DMS79 (cell line): ENCODE measurements around the gene RAE1.

ENCODE experiments used
- DNase-seq: peaks from one replicate; lab custom pipeline; 2025; lab: John Stamatoyannopoulos, UW

RAE1 gene, protein sequence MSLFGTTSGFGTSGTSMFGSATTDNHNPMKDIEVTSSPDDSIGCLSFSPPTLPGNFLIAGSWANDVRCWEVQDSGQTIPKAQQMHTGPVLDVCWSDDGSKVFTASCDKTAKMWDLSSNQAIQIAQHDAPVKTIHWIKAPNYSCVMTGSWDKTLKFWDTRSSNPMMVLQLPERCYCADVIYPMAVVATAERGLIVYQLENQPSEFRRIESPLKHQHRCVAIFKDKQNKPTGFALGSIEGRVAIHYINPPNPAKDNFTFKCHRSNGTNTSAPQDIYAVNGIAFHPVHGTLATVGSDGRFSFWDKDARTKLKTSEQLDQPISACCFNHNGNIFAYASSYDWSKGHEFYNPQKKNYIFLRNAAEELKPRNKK

DNA sequence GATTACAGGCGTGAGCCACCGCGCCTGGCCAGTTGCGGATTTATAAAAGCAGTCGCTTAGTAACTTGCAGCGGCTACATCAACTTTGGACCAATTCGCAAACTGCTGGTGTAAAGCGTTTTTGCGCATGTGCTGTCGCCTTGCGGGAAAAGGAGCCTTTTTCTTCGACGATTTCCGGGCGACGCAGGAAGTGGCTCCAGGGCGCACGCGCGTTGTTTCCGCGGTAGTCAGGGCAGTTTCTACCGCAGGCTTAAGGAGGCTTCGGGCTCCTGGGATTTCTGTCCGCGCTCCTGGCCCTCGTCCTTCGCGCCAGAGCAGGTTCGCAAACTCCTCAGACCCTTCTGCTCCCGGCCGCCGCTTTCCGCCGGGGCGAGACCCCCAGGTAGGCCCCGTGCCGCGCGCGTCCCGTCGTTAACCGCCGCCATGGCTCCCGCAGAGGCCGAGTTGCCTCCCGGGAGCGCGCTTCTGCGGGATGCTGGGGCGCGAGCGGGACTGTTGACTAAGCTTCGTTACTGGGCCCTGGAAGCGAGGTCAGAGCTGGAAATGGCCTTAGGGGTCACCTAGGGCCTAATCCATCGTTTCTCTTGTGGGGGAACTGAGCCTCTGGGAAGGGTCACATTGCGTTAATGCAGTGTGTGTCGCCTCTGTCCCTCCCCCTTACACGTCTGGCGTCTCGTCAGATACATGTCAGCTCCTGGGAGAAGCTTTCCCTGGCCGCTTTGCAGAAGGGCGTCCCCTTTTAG lies at the start of gene RAE1:
TSS of gene RAE1 (plus strand) at position 214 of the 742 bp plus-strand sequence. CDS start 2,784 bp downstream, outside the sequence.
- peak; percentile 84 for DNase-seq

DNA sequence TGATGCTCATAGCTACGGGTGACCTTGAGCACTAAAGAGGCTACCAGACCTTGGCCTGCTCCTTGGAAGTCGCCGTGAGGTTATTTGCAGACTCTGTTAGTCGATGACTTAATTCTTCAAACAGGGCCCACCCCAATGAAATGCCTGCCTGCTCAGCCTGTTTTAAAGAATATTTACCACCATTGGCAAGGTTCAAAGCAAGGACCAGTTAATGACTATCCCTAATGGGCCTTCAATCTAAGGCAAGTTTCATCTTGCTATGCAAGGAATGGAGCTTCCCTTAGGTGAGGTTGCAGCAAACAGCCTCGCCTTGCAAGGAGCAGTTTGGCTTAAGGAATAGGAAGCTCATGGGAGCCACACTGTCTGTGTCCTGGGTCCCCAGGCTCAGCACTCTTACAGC lies 44.3 kb upstream of the RAE1 start:
- DNase-seq, result no peak

DNA sequence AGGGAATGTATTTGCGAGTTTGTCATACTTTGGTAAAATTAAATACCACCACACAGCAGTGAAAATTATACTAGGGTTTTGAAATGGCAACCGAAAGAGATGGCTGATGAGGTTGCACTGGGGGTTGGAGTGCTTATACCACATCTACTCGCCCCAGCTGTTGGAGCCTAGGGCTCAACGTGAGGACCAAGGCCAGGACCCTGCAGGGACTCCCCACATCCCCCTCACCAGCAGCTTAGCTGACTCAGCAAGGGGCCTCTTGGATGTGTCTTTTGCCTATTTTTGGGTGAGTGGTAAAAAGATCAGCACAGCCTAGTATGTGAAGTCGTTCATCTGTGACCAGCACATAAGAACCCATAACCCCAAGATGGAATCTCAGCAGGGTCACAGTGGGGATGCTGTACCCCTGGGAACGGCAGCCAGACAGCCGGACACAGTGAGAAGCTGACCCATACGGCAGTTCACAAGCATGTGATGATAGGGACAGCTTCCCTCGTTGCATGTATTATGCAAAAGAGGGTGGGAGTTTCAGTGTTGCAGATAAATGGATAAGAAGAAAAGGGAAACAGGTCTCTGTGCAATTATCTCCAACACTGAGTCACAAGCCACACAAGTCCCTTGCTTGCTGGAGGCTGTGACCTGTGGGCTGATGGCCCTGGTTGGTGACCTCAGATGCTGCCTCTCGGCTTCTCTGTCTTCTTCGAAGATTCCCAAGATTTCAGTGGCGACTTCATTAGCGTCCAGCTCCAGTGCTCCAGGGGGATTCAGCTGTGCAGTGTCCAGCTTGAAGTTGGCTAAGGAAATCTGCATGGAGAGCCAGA lies 42.4 kb upstream of the RAE1 start:
- DNase-seq, result no peak

DNA sequence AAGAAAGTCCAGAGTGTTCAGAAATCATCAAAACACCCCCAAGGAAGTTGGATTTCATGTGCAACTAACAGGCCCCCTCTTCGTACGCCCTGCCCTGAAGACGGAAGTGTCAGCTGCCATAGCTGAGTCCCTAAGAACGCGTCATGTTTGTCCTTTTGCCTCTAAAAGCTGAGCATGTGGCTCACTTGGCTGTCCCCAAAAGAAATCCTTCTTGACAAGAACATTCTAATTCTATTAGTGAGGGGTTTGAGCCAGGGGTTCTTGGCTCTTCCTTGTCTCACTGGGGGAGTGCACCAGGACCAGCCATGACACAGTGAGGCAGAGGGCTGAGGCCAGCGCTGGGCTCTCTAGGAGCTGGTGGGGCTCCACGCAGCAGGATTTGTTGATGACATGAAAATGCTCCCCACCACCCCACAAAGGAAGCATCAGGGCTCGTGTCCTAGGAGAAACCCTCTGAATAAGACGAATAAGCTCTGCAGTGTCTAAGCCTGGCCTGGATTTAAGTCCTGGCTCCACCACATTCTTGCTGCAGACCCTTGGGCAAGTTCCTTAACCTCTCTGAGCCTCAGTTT lies 41.4 kb upstream of the RAE1 start:
- DNase-seq, result no peak

DNA sequence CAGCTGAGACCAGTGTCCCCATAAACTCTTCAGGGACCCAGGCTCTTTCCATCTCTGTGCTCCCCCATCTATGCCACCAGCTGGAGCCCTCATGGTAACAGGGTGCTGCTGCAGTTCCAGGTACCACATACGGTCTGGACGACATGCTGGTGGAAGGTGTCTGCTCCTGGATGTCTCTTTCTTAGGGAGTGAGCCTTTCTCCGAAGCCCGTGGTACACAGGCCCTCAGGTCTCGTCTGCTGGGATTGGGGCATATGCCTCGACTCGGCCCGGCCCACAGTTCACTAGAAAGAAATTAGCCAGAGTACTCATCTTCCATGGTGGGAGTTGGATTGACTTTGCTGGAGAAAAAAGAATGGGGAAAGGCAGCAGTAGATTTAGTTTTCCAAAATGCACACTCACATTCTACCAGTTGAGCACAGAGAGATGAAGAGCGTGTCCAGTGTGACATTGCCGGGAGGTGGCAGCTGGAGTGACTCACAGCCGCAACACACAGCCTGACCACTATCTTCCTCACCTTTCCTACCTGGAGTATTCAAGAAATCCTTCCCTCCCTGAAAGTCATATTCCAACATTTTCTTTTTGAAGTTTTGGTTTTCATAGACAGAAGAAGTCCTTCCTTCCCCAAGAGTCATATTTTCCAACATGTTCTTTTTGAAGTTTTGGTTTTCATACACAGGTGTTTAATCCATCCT lies 40.1 kb upstream of the RAE1 start:
- no peak for DNase-seq

DNA sequence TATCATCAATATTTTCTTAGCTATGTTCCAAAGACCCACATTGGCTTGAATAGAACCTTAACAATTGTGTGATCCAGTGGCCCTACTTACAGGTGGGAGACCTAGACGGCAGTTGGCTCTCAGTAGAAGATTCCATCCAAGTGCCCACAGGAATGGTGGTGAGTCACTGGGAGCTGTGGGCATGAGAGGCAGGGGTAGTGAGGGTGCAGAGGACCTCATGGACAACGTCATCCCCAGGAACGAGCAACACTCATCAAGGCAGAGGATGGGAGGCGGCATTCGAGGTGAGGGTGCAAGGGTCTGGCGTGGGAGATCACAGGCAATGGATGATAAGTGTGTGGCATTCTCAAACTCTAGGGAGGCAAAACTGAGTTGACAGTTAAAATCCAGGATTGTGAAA lies 38.9 kb upstream of the RAE1 start:
- DNase-seq, result no peak

DNA sequence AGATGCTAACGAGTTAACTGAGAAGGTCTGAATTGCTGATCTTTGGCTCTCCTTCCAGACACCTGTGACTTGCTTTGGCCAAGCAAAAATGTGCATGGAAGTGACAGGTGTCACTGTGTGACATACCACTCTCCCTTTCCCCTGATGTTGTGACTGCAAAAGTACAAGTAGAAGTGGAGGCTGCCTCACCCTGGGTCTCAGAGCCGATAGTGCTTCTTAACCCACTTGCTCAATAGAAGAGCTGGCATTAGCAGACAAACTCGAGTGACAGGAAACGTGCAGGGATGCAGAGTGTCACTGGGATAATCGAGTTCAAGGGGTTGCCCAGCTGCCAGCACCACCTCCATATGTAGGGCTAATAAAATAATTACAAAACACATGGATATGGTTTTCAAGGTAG lies 37.8 kb upstream of the RAE1 start:
- no peak for DNase-seq

DNA sequence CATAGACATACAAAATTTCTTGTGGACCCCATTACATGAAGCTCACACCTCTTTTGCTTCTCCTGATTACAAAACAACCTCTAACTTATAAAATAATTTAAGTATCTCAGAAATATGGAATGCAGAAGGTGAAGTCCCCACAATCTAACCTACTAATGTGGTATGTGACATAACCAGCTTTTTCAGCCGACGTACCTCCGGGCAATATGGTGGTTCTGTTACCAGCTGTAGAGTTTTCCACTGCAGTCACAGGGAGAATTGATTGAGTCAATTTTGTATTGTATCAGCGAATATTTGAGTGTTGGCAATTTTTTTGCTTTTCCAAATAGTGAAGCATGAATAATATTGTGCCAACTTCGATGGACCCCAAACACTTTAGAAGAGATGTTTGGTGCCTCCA lies 37.1 kb upstream of the RAE1 start:
- DNase-seq, result no peak

DNA sequence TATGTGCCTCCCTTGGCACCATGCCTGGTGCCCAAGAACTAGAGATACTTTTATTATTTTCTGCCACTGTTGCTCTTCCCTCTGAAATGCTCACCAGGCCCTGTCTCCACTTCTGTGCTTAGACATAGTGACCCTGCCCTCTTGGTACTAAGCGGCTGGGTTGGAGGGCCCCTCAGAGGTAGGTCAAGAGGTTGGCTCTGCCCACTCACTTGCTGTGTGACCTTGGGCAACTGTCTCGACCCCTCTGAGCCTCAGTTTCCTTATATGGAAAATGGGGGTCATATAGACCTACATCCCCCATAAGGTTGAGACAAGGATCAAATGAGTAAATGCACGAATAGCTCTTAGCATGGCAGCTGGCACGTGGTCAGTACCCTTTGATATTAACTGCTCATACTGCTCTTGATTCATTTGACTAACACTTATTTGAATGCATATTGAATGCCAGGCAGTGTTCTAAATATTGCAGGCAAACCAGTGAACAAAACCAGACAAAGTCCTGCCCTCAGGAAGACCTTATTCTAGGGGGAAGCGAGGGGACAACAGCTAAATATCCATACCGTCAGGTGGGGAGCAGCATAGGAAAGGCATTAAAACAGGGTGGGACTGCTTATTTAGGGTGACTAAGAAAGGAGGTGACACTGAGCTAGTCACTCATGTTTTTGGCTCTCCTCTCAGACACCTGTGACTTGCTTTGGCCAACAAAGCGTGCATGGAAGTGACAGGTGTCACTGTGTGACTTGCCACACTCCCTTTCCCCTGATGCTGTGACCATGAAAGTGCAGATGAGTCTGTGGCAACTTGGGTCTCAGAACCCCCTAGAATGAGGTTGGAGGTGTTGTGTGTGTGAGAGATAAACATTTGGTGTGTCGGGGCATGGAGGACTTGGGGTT lies 35.7 kb upstream of the RAE1 start:
- no peak for DNase-seq

DNA sequence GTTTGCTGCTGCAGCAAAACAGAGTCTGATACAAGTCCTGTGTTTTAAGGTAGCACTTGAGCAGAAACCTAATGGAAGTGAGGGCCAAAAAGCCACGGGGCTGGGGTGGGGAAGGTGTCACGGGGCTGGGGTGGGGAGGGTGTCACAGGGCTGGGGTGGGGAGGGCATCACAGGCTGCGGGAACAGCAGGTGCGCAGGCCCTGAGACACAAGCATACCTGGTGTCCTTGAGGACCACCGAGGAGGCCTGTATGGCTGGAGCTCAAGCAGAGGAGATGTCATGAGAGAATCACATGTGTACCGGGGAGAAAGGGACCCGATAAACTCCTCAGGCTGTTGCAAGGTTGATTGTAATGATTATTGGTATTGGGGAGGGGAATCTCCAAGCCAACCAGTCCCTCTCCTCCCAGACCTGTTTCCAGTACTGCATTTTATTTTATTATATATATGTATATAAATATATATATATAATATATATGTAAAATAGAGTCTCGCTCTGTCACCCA lies 35.0 kb upstream of the RAE1 start:
- no peak for DNase-seq

DNA sequence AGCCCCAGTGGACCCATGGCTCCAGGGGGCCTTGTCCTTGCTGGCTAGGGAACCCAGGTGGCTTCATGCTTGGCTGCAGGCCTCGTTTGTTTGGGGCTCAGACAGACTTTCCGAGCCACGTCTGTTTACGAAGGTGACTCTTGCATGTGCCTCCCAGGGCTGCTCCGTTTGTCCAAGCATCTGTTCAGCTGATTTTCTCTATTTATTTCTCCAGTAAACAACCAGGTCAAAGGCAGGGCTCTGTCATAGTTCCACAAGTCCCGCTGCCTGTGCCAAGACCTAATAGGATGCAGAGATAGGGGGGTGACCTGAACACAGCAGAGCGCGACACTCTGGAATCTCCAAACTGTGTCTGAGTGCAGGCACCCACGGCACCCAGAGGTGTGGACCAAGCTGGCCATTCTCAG lies 34.3 kb upstream of the RAE1 start:
- DNase-seq, result no peak

DNA sequence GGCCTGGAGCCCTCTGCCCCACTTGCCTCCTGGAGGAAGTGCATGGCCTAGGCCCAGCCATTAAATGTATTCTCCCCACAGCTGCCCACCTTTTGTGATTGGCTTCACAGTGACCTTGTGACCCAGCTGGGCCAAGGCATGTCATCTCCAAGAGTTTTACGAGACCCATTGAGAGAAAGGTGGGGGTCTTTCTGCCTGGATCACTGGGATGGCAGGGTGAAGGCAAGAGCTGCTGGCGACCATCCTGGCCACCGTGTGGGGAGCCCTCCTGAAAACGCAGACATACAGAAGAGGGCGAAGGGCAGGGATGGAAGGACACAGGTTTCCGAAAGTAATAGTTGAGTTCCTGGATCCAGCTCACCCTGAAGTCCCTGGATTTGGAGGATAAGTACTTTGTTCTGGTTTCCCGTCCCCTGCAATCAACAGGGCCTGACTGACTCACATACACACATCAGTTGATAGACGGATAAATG lies 33.7 kb upstream of the RAE1 start:
- no peak for DNase-seq

DNA sequence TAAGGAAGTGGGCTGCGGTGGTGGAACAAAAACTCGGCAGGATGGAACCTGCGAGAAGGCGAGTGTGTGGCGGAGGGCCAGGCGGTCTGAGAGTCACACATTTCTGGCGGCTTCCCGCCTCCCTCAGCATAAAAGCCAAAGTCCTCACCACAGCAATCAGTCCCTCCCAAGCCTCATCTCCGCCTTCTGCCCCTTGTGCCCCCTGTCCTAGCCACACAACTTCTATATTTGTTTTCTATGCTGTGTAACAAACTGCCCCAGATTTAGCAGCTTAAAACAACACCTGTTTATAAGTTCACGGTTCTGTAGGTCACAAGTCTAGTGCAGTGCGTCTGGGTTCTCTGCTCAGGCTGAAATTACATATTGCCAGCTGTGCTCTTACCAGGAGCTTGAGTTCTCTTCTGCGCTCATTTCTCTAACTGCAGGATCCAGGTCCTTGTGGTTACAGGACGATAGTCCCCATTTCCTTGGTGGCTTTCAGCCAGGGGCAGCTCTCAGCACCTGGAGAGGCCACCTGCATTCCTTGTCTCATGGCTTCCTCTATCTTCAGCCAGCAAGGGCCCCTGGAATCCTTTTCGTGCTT lies 33.2 kb upstream of the RAE1 start:
- peak; percentile 56 for DNase-seq

DNA sequence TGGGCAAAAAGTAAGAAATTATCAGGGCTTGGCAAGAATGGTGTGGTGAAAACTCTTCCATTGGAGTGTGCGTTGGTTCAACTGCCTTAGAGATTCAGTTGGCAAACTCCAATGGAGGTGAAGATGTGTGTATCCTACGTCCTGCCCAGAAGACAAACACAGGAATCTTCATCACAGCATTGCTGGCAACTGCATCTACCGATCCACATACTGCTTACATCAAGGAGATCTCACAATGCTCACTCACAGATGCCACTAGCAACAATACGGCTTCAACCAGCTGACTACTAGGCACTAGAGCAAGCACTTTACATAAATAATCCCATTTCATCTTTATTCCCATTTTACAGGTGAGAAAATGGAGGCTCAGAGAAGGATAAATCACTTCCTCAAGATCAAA lies 31.5 kb upstream of the RAE1 start:
- DNase-seq, result no peak

DNA sequence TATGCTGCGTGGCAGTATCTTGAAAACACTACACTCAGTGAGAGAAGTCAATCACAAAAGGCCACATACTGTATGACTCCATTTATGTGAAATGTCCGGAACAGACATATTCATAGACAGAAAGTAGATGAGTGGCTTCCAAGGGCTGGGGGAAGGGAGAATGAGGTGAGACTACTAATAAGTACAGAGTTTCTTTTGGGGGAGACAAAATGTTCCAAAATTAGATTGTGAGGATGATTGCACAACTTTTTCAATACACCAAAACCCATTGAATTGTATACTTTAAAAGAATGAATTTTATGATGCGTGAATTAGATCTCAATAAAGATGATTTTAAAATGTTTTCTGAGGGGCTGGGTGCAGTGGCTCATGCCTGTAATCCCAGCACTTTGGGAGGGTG lies 30.7 kb upstream of the RAE1 start:
- DNase-seq, result no peak

DNA sequence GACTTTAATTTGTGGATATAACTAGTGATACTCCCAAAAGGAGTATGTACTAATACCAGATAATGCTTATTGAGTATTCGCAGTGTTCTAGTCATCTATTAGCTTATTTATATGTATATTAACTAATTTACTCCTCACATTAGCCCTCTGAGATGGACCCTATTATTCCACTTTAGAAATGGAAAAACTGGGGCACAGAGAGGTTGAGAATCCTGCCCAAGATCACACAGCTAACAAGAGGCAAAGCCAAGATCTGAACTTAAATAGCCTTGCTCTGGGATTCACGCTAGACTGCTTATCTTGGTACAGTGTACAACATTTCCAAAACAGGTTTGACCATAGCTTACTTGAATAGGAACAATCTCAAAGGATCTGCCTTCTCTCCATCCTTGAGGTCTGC lies 29.9 kb upstream of the RAE1 start:
- DNase-seq, result no peak

DNA sequence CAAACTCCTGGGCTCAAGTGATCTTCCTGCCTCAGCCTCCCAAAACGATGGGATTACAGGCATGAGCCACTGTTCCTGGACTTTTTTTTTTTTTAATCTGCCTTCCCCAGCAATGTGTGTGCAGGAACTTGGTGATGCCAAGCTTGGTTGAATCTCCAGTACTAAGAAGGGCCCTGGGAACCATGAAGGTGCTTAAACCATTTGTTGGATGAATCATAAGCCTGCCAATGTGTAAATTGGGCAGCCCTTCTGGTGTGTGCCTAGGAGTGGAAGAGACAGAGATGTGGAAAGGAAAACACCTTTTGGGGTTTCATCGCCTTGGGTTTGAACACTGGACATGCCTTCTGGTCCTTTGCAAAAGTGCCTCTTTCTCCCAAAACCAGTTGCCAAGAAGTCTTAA lies 28.6 kb upstream of the RAE1 start:
- DNase-seq, result no peak

DNA sequence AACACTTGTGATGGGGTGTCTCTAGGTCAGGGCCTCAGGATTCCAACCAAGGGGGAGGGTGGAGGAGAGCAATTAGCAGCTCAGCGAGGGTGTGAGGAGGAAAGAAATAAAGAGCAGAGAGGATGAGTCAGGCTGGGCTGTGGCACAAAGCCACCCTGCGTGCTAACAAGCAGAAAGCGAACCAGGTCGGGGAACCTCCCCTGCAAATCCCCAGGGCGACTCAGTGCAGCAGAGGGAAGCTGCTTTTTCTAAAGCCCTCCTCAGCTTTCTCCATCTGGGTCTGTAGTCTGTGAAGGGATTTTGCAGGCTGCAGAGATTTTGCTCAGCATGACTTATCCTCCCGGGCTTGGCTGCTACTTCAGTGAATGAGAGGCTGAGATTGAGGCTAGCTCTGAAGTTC lies 28.0 kb upstream of the RAE1 start:
- no peak for DNase-seq

DNA sequence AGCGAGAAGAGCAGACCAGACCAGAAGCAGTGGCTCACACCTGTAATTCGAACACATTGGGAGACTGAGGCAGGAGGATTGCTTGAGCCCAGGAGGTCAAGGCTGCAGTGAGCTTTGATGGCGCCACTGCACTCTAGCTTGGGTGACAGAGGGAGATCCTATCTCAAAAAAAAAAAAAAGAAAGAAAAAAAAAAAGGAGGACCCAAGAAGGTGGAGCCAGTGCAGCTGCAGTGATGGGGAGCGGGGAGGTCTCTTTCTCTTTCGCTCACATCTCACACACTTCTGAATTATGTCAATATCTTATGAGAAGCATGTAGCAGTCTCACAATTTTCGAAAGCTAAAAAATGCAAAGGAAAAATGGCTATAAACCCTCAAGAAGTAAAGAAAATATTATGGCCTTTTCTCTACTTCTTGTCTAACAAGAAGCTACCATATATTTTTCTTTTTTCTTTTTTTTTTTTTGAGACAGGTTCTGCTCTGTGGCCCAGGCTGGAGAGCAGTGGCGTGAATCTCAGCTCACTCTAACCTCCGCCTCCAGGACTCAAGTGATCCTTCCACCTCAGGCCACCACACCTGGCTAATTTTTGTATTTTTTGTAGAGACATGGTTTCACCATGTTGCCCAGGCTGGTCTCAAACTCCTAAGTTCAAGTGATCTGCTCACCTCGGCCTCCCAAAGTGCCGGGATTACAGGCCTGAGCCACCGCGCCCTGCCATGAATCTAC lies 25.3 kb upstream of the RAE1 start:
- no peak for DNase-seq
